HCT116 (cell line): ENCODE results near the gene NHLRC4.

Experiments
- EZH2 ChIP-seq: fragments of 200-600 bp; sonication (generic); IDR thresholded peaks from 2 replicates; pipeline ENCODE4 v1.6.1; 2017; ENCODE audit warnings: antibody characterized with exemption, mixed run types
- EZH2phosphoT487 ChIP-seq: fragments of 200-600 bp; IDR thresholded peaks from 2 replicates; pipeline ENCODE4 v1.6.1; 2018; ENCODE audit warnings: antibody characterized with exemption, borderline replicate concordance
- JUND ChIP-seq: IDR thresholded peaks from 2 replicates; pipeline ENCODE4 v1.6.1; 2012
- POLR2A ChIP-seq: IDR thresholded peaks from 2 replicates; pipeline ENCODE4 v1.7.0; 2011; ENCODE audit warnings: borderline replicate concordance; ENCODE audit not compliant: insufficient read depth, insufficient read length; ENCODE audit errors: extremely low read depth
- POLR2AphosphoS5 ChIP-seq: IDR thresholded peaks from 2 replicates; pipeline ENCODE4 v1.6.1; 2011; ENCODE audit warnings: mild to moderate bottlenecking, low read depth, low read length, moderate library complexity
- RAD21 ChIP-seq: IDR thresholded peaks from 2 replicates; pipeline ENCODE4 v1.6.1; 2012; ENCODE audit warnings: low read depth, mild to moderate bottlenecking
- REST ChIP-seq: IDR thresholded peaks from 2 replicates; pipeline ENCODE4 v1.6.1; 2012; ENCODE audit warnings: low read depth
- SIN3A ChIP-seq: IDR thresholded peaks from 2 replicates; pipeline ENCODE4 v1.6.1; 2012; ENCODE audit warnings: low read depth
- SP1 ChIP-seq: IDR thresholded peaks from 2 replicates; pipeline ENCODE4 v1.6.1; 2012; ENCODE audit warnings: low read depth
- YY1 ChIP-seq: IDR thresholded peaks from 2 replicates; pipeline ENCODE4 v1.6.1; 2011; ENCODE audit warnings: low read length, low read depth, moderate library complexity, mild to moderate bottlenecking; ENCODE audit not compliant: insufficient replicate concordance; ENCODE audit errors: extremely low read depth
- ZNF274 ChIP-seq: fragments of 200-500 bp; sonication (Bioruptor generic); IDR thresholded peaks from 2 replicates; pipeline ENCODE4 v1.6.1; 2014; ENCODE audit warnings: mild to moderate bottlenecking, low read depth, low read length, inconsistent platforms
- TF ChIP-seq, protein P1 (sequence below): IDR thresholded peaks from 2 replicates; pipeline ENCODE4 v1.6.1; 2012
- TF ChIP-seq, protein P2 (sequence below), 3 experiments: fragments of 200-600 bp in 1 of 3; sonication (generic) in 1 of 3; IDR thresholded peaks in 2 of 3; conservative IDR thresholded peaks in 1 of 3; 2 replicates each; pipeline ENCODE4 v1.5.1; 2012 to 2017; ENCODE audit warnings: low read depth in 2 of 3, low read length in 2 of 3, antibody characterized with exemption in 1 of 3, borderline replicate concordance in 1 of 3, control low read depth in 1 of 3, mild to moderate bottlenecking in 1 of 3, mixed read lengths in 1 of 3, mixed run types in 1 of 3, moderate library complexity in 1 of 3; ENCODE audit not compliant: insufficient read depth in 1 of 3

DNA sequence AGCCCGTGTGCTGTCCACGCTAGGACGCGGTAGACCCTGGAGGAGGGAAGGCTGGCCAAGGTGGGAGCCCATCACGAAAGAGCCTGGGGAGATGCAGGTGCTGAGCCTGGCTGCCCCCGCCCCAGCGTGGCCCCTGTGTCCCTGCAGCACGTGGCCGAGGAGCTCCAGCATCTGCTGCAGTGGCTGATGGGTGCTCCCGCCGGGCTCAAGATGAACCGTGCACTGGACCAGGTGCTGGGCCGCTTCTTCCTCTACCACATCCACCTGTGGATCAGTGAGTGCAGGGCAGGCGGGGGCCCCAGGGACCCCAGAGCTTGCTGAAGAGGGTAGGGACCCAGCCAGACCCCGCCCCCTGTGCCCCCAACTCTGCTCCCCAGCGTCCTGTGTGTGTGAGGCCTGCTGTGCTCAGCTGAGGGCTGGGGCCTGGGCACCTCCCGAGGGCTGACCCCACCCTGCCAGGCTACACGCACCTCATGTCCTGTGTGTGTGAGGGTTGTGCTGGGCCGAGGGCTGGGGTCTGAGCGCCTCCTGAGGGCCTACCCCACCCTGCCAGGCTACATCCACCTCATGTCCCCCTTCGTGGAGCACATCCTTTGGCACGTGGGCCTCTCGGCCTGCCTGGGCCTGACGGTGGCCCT is 11.5 kb downstream of the NHLRC4 start:
- TF ChIP-seq YY1 (no peak), JUND (no peak), ZNF274 (no peak), POLR2A (no peak), EZH2phosphoT487 (no peak), RAD21 (no peak), REST (no peak), EZH2 (no peak), SP1 (no peak), SIN3A (no peak), POLR2AphosphoS5 (no peak)
- TF ChIP-seq, protein P1, sequence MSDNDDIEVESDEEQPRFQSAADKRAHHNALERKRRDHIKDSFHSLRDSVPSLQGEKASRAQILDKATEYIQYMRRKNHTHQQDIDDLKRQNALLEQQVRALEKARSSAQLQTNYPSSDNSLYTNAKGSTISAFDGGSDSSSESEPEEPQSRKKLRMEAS, result no peak
- TF ChIP-seq, protein P2, sequence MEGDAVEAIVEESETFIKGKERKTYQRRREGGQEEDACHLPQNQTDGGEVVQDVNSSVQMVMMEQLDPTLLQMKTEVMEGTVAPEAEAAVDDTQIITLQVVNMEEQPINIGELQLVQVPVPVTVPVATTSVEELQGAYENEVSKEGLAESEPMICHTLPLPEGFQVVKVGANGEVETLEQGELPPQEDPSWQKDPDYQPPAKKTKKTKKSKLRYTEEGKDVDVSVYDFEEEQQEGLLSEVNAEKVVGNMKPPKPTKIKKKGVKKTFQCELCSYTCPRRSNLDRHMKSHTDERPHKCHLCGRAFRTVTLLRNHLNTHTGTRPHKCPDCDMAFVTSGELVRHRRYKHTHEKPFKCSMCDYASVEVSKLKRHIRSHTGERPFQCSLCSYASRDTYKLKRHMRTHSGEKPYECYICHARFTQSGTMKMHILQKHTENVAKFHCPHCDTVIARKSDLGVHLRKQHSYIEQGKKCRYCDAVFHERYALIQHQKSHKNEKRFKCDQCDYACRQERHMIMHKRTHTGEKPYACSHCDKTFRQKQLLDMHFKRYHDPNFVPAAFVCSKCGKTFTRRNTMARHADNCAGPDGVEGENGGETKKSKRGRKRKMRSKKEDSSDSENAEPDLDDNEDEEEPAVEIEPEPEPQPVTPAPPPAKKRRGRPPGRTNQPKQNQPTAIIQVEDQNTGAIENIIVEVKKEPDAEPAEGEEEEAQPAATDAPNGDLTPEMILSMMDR (IDR thresholded peaks at IDR 0.05 in 2 of 3, conservative IDR thresholded peaks at IDR 0.05 in 1 of 3; ENCODE audit: borderline replicate concordance in 1 of 3, insufficient read depth in 1 of 3, low read depth in 2 of 3, low read length in 2 of 3), result no peak
